RWPE2 (cell line): ENCODE results near the gene CCL1.

Experiments
- ATAC-seq: fragments of 200-7000 bp; cut with Tn5 transposase; 3 replicates; pipeline ENCODE4 v1.9.1; 2021; ENCODE audit warnings: low read depth
- DNase-seq: peaks from one replicate; pipeline ENCODE4 v3.0.0-alpha.2; 2020; ENCODE audit warnings: low spot score
- H3K27ac ChIP-seq: fragments of 450-650 bp; 2 replicates; pipeline ENCODE4 v1.5.1; 2017; ENCODE audit warnings: mild to moderate bottlenecking; ENCODE audit not compliant: poor library complexity, severe bottlenecking
- H3K27me3 ChIP-seq: fragments of 250-450 bp; sonication (Bioruptor Pico); 2 replicates; pipeline ENCODE4 v1.5.1; 2021; ENCODE audit warnings: mild to moderate bottlenecking, moderate library complexity; ENCODE audit not compliant: insufficient read depth, poor library complexity, severe bottlenecking
- H3K36me3 ChIP-seq: fragments of 250-450 bp; sonication (Bioruptor Pico); 2 replicates; pipeline ENCODE4 v1.5.1; 2020; ENCODE audit warnings: low read depth, mild to moderate bottlenecking, moderate library complexity
- H3K4me1 ChIP-seq: fragments of 250-450 bp; sonication (Bioruptor Pico); 2 replicates; pipeline ENCODE4 v1.5.1; 2021; ENCODE audit warnings: mild to moderate bottlenecking, moderate library complexity; ENCODE audit not compliant: insufficient read depth, poor library complexity, severe bottlenecking
- H3K4me3 ChIP-seq: fragments of 250-450 bp; sonication (Bioruptor Pico); 2 replicates; pipeline ENCODE4 v1.5.1; 2021; ENCODE audit warnings: mild to moderate bottlenecking, moderate library complexity; ENCODE audit not compliant: severe bottlenecking
- H3K9me3 ChIP-seq: fragments of 250-450 bp; sonication (Bioruptor Pico); 2 replicates; pipeline ENCODE4 v1.5.1; 2021; ENCODE audit warnings: mild to moderate bottlenecking, moderate library complexity; ENCODE audit not compliant: severe bottlenecking
- TF ChIP-seq, protein P1 (sequence below): fragments of 450-650 bp; IDR thresholded peaks from one replicate; pipeline ENCODE4 v1.5.1; 2017; ENCODE audit warnings: mild to moderate bottlenecking, moderate library complexity; ENCODE audit not compliant: poor library complexity, severe bottlenecking

CCL1 gene

DNA sequence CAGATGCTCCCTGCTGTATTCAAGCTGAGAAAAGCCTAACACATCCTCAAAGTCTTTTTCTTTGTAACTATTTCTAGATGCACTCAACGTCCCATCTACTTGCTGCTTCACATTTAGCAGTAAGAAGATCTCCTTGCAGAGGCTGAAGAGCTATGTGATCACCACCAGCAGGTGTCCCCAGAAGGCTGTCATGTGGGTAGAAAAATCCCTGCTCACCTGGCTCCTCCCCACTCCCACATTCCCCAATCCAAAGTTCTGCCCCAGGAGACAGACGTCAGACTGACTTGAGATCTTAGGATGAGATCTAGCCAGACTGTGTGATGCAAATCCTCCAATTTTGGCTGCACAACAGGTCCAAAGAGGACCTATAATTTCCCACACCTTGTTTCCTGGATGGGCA, 5.6 kb downstream of the CCL1 start:
- H3K4me1 ChIP-seq, result no peaks in the 10 kb centered on the region
- ATAC-seq (no peak), DNase-seq (no peak)
- H3K27me3 ChIP-seq, result no peaks in the 10 kb centered on the region
- no peak overlapping the region for H3K27ac ChIP-seq
- H3K4me3 ChIP-seq, result no peak overlapping the region
- TF ChIP-seq, protein P1, sequence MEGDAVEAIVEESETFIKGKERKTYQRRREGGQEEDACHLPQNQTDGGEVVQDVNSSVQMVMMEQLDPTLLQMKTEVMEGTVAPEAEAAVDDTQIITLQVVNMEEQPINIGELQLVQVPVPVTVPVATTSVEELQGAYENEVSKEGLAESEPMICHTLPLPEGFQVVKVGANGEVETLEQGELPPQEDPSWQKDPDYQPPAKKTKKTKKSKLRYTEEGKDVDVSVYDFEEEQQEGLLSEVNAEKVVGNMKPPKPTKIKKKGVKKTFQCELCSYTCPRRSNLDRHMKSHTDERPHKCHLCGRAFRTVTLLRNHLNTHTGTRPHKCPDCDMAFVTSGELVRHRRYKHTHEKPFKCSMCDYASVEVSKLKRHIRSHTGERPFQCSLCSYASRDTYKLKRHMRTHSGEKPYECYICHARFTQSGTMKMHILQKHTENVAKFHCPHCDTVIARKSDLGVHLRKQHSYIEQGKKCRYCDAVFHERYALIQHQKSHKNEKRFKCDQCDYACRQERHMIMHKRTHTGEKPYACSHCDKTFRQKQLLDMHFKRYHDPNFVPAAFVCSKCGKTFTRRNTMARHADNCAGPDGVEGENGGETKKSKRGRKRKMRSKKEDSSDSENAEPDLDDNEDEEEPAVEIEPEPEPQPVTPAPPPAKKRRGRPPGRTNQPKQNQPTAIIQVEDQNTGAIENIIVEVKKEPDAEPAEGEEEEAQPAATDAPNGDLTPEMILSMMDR, result no peak
- H3K9me3 ChIP-seq, result no peaks in the 10 kb centered on the region
- no peaks in the 10 kb centered on the region for H3K36me3 ChIP-seq

- ATAC-seq (no peak), DNase-seq (no peak)
- TF ChIP-seq, protein P1, result no peak
- no peak within 1 kb of the TSS for H3K27ac ChIP-seq
- H3K9me3 ChIP-seq, result no peaks in the 10 kb centered on the region
- no peaks in the 10 kb centered on the region for H3K4me1 ChIP-seq
- no peaks in the 10 kb centered on the region for H3K27me3 ChIP-seq
- H3K4me3 ChIP-seq, result no peak within 1 kb of the TSS
- H3K36me3 ChIP-seq, result no peaks in the 10 kb centered on the region
Measured at GRCh38 chr17:34356194-34356593, 6.8 kb downstream of the CCL1 start, which contains the start of gene CCL13. TSS of gene CCL13 (plus strand) at chr17:34356480. CDS start at chr17:34356527, 47 bp downstream.

GRCh38 chr17:34354637-34355036, 8.4 kb downstream of the CCL1 start:
- Histone ChIP-seq H3K27me3 (no peaks in the 10 kb centered on the region), H3K4me1 (no peaks in the 10 kb centered on the region), H3K9me3 (no peaks in the 10 kb centered on the region), H3K4me3 (no peak overlapping the region), H3K27ac (no peak overlapping the region), H3K36me3 (no peaks in the 10 kb centered on the region)
- no peak for ATAC-seq
- TF ChIP-seq, protein P1, result no peak
- no peak for DNase-seq

DNA sequence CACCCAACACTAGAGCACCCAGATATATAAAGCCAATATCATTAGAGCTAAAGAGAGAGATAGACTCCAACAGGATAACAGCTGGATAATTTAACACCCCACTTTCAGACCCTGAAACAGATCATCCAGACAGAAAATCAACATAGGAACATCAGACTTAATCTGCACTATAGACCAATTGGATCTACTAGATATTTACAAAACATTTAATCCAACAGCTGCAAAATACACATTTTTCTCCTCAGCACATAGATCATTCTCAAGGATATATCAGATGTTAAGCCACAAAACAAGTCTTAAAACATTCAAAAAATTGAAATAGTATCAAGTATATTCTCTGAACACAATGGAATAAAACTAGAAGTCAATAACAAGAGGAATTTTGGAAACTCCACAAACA, 10.8 kb downstream of the CCL1 start:
- Histone ChIP-seq H3K27me3 (no peaks in the 10 kb centered on the region), H3K4me1 (no peaks in the 10 kb centered on the region), H3K27ac (no peak overlapping the region), H3K36me3 (no peaks in the 10 kb centered on the region), H3K4me3 (no peak overlapping the region), H3K9me3 (no peaks in the 10 kb centered on the region)
- TF ChIP-seq, protein P1, result no peak
- ATAC-seq, result no peak
- no peak for DNase-seq

- no peak overlapping the region for H3K27ac ChIP-seq
- no peaks in the 10 kb centered on the region for H3K27me3 ChIP-seq
- DNase-seq, result no peak
- H3K9me3 ChIP-seq, result no peaks in the 10 kb centered on the region
- H3K36me3 ChIP-seq, result no peaks in the 10 kb centered on the region
- TF ChIP-seq, protein P1, result no peak
- H3K4me3 ChIP-seq, result no peak overlapping the region
- H3K4me1 ChIP-seq, result no peaks in the 10 kb centered on the region
- ATAC-seq, result no peak
Measured at GRCh38 chr17:34351096-34351495, 11.9 kb downstream of the CCL1 start.
